Adipose tissue (tissue), 3 donors: Measurements from ENCODE around the gene SIRT1. TPM values are rescaled to one million over a fixed set of nuclear protein-coding genes. Genes with fewer than 3 reads are reported as not detected.
"Not testable (repeated sequence)": the region's sequence is repeated elsewhere in the genome, so short reads cannot be mapped to it uniquely, and the experiment has no call there.

Source experiments
- H3K27ac ChIP-seq: one replicate; pipeline ENCODE4 v1.5.1; 2013; ENCODE audit warnings: low read depth, low read length
- WGBS, 3 donors: extraction: QIAGEN DNeasy Blood & Tissue Kit; methylation state at CpG; one replicate each; pipeline ENCODE4 v1.1.7; 2013; 5-methylcytosine and 5-hydroxymethylcytosine counted together
- polyA plus RNA-seq, 3 donors: library from polyadenylated mRNA; stranded (reverse); fragments of 200-250 nt; gene quantifications; one replicate each; pipeline ENCODE4 v1.2.3, GENCODE V29; 2013
- donor health status: healthy with polysubstance abuse.
- donor health status: Bipolar disorder and iron deficiency.
- donor health status: healthy.

Gene SIRT1
- polyA plus RNA-seq, 3 donors, result 7.7 to 22.7 (median 16.4) TPM

DNA sequence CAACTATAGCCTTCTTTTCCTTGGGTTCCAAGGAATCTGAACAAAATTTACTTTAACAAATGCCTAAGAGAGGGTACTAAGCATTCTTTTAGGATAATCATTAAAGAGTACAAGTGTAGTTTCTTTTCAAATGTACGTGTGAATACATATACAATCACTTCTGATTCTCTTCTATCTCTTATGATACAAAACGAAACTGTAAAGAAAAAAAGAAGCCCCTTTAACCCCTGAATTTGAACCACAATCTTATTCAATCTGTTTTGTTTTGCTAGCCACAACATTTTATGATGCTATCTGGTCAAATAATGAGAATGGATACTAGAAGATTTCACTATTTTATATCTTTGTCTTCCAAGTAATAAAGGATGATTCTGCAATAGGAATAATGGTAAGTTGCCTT lies 48.7 kb downstream of the SIRT1 start:
- 86 to 92% (median 88%) methylated on average over 2 of the region's 2 CpGs for WGBS, 3 donors
- H3K27ac ChIP-seq, result no peak overlapping the region

DNA sequence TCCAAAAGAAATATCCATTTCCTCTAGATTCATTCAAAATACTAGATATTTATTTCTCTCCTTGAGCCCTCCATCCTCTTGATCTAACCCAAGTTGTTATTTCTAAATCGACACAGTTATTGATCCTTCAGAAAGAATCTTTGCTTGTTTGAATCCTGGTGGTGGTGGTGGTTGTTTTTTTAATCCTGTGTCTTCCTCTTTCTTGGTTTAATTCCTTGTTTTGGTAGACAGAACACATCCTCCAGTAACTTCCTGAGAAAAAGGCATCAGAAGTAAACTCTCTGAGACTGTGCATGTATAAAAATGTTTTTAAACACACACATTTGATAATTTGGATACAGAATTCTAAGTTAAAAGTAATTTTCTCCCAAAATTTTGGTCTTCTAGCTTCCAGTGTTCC lies 49.9 kb downstream of the SIRT1 start:
- WGBS, 3 donors, result 78 to 86% (median 82%) methylated on average over 1 of the region's 1 CpG
- no peak overlapping the region for H3K27ac ChIP-seq

DNA sequence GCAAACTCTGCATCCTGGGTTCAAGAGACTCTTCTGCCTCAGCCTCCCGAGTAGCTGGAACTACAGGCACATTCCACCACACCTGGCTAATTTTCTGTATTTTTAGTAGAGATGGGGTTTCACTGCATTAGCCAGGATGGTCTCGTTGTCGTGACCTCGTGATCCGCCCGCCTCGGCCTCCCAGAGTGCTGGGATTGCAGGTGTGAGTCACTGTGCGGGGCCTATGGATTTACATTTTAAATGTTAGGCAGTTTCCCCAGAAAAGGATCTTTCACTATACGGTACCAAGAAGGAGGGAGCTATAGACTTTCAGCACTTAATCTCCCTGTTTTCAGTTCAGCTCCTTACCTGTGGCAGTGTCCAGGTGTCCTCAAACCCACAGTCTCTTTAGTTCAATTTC lies 50.8 kb downstream of the SIRT1 start:
- WGBS, 3 donors, result 98% methylated on average over 9 of the region's 9 CpGs
- H3K27ac ChIP-seq, result no peak overlapping the region

DNA sequence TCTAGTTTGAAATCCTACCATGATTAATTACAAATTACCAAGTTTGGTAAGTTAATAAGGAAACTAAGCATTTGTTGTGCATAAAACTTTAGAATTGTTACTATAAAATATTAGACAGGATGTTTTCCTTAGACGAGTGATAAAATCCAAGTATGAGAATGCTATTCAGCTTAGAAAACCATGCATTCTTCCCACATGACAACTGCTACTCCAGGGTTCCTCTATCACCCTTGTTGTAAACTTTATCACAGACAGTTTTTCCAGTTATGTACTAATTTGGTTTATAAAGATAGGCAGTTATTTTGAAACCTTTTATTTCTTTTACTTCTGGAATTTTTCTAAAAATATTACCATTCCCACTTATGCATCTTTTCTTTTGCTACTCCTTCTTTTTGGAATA lies 52.0 kb downstream of the SIRT1 start:
- 78 to 86% (median 84%) methylated on average over 1 of the region's 1 CpG for WGBS, 3 donors
- no peak overlapping the region for H3K27ac ChIP-seq

DNA sequence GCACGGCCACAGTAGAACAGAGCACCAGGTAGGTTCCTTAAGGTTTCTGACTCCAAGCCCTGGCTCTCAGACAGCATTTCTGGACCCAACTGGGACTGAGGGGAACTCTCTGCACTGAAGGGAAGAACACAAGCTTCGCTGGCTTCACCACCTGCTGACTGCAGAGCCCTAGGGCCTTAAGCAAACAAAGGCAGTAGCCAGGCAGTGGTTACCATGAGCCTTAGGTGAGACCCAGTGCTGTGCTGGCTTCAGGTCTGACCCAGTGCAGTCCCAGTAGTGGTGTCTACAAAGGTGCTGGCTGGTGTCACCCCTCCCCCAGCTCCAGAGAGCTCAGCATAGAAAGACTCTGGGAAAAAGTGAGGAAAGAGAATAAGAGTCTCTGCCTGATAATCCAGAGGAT lies 59.5 kb downstream of the SIRT1 start:
- no peak overlapping the region for H3K27ac ChIP-seq
- WGBS, 3 donors, result 97 to 100% (median 97%) methylated on average over 2 of the region's 2 CpGs

DNA sequence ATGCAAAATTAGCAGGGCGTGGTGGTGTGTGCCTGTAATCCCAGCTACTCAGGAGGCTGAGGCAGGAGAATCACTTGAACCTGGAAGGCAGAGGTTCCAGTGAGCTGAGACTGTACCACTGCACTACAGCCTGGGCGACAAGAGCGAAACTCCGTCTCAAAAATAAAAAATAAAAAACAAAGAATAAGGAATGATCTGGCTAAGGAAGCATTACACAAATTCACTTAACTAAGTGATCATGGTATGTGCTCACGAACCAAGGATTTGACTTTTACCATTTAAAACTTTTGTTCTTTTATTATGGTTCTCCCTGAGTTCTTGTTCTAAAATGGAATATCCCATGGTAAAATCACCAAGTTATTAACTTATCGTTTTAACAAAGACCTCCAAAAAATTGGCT lies 71.2 kb downstream of the SIRT1 start:
- H3K27ac ChIP-seq, result no peak overlapping the region
- WGBS, 3 donors, result 96 to 98% (median 97%) methylated on average over 6 of the region's 6 CpGs

DNA sequence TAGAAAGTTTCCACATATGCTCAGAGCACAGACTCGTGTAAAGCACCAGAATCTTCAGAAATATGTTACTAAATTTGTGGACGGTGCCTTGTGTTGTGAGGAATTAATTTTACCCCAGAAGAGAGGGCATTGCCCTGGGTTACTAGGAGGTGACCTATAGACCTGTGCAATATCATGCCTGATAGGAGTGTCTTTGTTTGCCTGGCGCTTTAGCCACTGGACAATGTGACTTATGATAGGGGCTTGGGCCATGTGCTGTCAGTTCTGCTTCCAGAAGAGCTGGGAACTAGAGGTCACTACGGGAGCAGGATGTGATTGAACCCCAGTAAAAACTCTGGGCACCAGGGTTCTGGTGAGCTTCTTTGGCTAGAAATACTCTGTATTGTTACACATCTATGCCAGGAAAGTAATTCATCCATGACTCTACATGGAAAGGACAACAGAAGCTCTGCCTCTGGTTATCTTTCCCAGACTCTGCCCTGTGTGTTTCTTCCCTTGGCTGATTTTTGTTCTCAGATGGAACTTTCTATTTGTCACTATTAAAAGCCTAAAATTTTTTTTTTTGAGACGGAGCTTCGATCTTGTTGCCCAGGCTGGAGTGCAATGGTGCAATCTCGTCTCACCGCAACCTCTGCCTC lies 75.5 kb downstream of the SIRT1 start:
- H3K27ac ChIP-seq, result no peak overlapping the region
- 92 to 96% (median 92%) methylated on average over 8 of the region's 8 CpGs for WGBS, 3 donors

DNA sequence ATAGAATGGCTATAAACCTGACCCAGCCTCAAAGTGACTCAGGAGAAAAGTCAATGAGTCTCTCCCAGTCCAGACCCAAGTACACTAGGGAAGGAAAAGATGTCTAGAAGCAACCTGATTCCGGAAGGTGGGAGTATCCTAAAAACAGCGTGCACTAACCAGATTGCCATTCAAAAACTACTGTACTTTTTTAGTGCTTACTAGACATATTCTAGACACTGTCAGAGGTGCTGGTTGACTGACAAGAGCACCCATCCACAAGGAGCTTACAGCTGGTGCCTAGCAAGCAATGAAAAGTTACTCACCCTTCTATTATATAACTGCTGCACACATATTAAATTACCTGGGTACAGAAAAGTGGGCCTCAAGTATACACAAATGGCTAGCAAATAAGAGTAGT lies 81.0 kb downstream of the SIRT1 start:
- 98 to 100% (median 98%) methylated on average over 2 of the region's 2 CpGs for WGBS, 3 donors
- no peak overlapping the region for H3K27ac ChIP-seq

DNA sequence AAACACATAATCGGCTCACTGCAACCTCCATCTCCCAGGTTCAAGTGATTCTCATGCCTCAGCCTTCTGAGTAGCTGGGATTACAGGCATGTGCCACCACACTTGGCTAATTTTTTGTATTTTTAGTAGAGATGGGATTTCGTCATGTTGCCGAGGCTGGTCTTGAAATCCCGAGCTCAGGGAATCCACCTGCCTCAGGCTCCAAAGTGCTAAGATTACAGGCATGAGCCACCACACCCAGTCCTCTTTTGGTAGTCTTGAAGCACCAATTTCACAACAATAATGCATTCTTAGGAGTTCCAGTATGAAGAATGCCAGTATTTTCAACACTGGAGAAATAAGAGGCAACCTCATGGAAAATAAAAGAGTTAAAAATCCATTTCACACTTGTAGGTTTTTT lies 81.6 kb downstream of the SIRT1 start:
- 87 to 97% (median 94%) methylated on average over 4 of the region's 4 CpGs for WGBS, 3 donors
- not testable (repeated sequence) for H3K27ac ChIP-seq

Other genes with a start within 250 kb of the SIRT1 start
- under 1 TPM in 2 of 3 donors, not detected in 1; 0.05 to 0.09 TPM for gene CTNNA3, start 188.5 kb upstream of the SIRT1 start, polyA plus RNA-seq
- gene DNAJC12, start 46.5 kb upstream of the SIRT1 start, polyA plus RNA-seq, result 10 to 100 TPM in 1 of 3 donors, 1 to 10 TPM in 1, under 1 TPM in 1; 0.52 to 25.7 (median 3.0) TPM
- gene HERC4, start 190.6 kb downstream of the SIRT1 start, polyA plus RNA-seq, result 10 to 100 TPM in 2 of 3 donors, 1 to 10 TPM in 1; 8.7 to 15.1 (median 14.8) TPM
- under 1 TPM; 0.03 to 0.25 (median 0.11) TPM for gene MYPN, start 224.8 kb downstream of the SIRT1 start, polyA plus RNA-seq